Epithelial cell of prostate (primary cell): ENCODE measurements around the gene MS4A15.
"Not testable (repeated sequence)": the region's sequence is repeated elsewhere in the genome, so short reads cannot be mapped to it uniquely, and the experiment has no call there.

Source experiments
- DNase-seq: peaks from one replicate; pipeline ENCODE4 v3.0.0-alpha.2; 2011; ENCODE audit warnings: low read depth, low spot score
- H3K27ac ChIP-seq: fragments of 450-650 bp; 2 replicates; pipeline ENCODE4 v1.5.1; 2017; ENCODE audit warnings: mild to moderate bottlenecking

The MS4A15 gene

GRCh38 chr11:60750911-60751310, 5.8 kb upstream of the MS4A15 start:
- H3K27ac ChIP-seq: no peak overlapping the region
- no peak for DNase-seq

- no peak overlapping the region for H3K27ac ChIP-seq
- DNase-seq: no peak
Measured at GRCh38 chr11:60753309-60753708, 3.4 kb upstream of the MS4A15 start.

GRCh38 chr11:60754887-60755286, 1.8 kb upstream of the MS4A15 start:
- DNase-seq: no peak
- H3K27ac ChIP-seq: no peak overlapping the region

GRCh38 chr11:60757231-60757800, 649 bp downstream of the MS4A15 start:
- no peak for DNase-seq
- no peak overlapping the region for H3K27ac ChIP-seq

GRCh38 chr11:60758671-60759070, 2.0 kb downstream of the MS4A15 start:
- not testable (repeated sequence) for DNase-seq, H3K27ac ChIP-seq

- not testable (repeated sequence) for DNase-seq, H3K27ac ChIP-seq
Measured at GRCh38 chr11:60759438-60760225, 3.0 kb downstream of the MS4A15 start.

GRCh38 chr11:60761436-60762190, 4.9 kb downstream of the MS4A15 start:
- H3K27ac ChIP-seq: no peak overlapping the region
- no peak for DNase-seq

- DNase-seq: no peak
- no peak overlapping the region for H3K27ac ChIP-seq
Measured at GRCh38 chr11:60762851-60763691, 6.4 kb downstream of the MS4A15 start.

- no peak for DNase-seq
- no peak overlapping the region for H3K27ac ChIP-seq
Measured at GRCh38 chr11:60763692-60764369, 7.2 kb downstream of the MS4A15 start.

- H3K27ac ChIP-seq: no peak overlapping the region
- no peak for DNase-seq
Measured at GRCh38 chr11:60764879-60765278, 8.2 kb downstream of the MS4A15 start.

- DNase-seq: no peak
Measured at GRCh38 chr11:60765355-60765754, 8.7 kb downstream of the MS4A15 start.

GRCh38 chr11:60766547-60766946, 9.9 kb downstream of the MS4A15 start:
- no peak overlapping the region for H3K27ac ChIP-seq
- DNase-seq: no peak

More at GRCh38 chr11:60765355-60765754, 8.7 kb downstream of the MS4A15 start:
- H3K27ac ChIP-seq: no peak overlapping the region

GRCh38 chr11:60767388-60767811, 10.7 kb downstream of the MS4A15 start:
- DNase-seq: no peak

GRCh38 chr11:60768202-60768601, 11.5 kb downstream of the MS4A15 start:
- no peak for DNase-seq
- H3K27ac ChIP-seq: no peak overlapping the region

More at GRCh38 chr11:60767388-60767811, 10.7 kb downstream of the MS4A15 start:
- no peak overlapping the region for H3K27ac ChIP-seq

GRCh38 chr11:60769273-60769672, 12.6 kb downstream of the MS4A15 start:
- no peak overlapping the region for H3K27ac ChIP-seq
- peak; percentile 27 for DNase-seq

- no peak overlapping the region for H3K27ac ChIP-seq
- DNase-seq: no peak
Measured at GRCh38 chr11:60769811-60770210, 13.1 kb downstream of the MS4A15 start.

- DNase-seq: no peak
Measured at GRCh38 chr11:60771146-60771545, 14.5 kb downstream of the MS4A15 start.

GRCh38 chr11:60771879-60772525, 15.3 kb downstream of the MS4A15 start:
- H3K27ac ChIP-seq: no peak overlapping the region
- no peak for DNase-seq

More at GRCh38 chr11:60771146-60771545, 14.5 kb downstream of the MS4A15 start:
- no peak overlapping the region for H3K27ac ChIP-seq

- DNase-seq: no peak
- no peak overlapping the region for H3K27ac ChIP-seq
Measured at GRCh38 chr11:60772666-60773065, 16.0 kb downstream of the MS4A15 start.
